SK-N-MC (cell line): ENCODE results near the gene H3-3A.

Experiments used
- DNase-seq: peaks from one replicate; pipeline ENCODE4 v3.0.0-alpha.2; 2011; ENCODE audit warnings: low read depth, low spot score
- H3K27ac ChIP-seq: fragments of 200-600 bp; sonication (generic); 2 replicates; pipeline ENCODE4 v1.5.1; 2016; ENCODE audit warnings: mixed run types
- H3K36me3 ChIP-seq: fragments of 200-600 bp; sonication (generic); 2 replicates; pipeline ENCODE4 v1.6.1; 2017; ENCODE audit warnings: antibody characterized with exemption, low read length, mixed read lengths; ENCODE audit not compliant: insufficient read depth
- H3K4me3 ChIP-seq: fragments of 200-600 bp; sonication (generic); 2 replicates; pipeline ENCODE4 v1.5.1; 2016
- H3K9ac ChIP-seq: fragments of 200-600 bp; sonication (generic); 2 replicates; pipeline ENCODE4 v1.8.0; 2017; ENCODE audit warnings: mixed run types, mixed read lengths; ENCODE audit not compliant: insufficient read length
- H3K9me3 ChIP-seq: fragments of 200-600 bp; sonication (generic); 2 replicates; pipeline ENCODE4 v1.6.1; 2017; ENCODE audit warnings: low read depth, mild to moderate bottlenecking, antibody characterized with exemption, low read length, moderate library complexity, mixed read lengths
- EZH2 ChIP-seq: fragments of 200-600 bp; sonication (generic); IDR thresholded peaks from one replicate; pipeline ENCODE4 v1.6.1; 2017; ENCODE audit warnings: antibody characterized with exemption
- FOXP2 ChIP-seq: optimal IDR thresholded peaks from 2 replicates; pipeline ENCODE3; 2011; ENCODE audit warnings: mild to moderate bottlenecking, moderate library complexity; ENCODE audit not compliant: insufficient read depth; ENCODE audit errors: extremely low read length, control extremely low read depth
- POLR2AphosphoS5 ChIP-seq: IDR thresholded peaks from 2 replicates; pipeline ENCODE4 v1.6.1; 2012; ENCODE audit warnings: mild to moderate bottlenecking, low read depth, low read length, borderline replicate concordance

Gene H3-3A

GRCh38 chr1:226062558-226063223 lies at the start of gene H3-3A:
Gene H3-3A, plus strand, starts transcription at chr1:226062716. Its CDS starts 1,636 bp downstream, at chr1:226064352.
- Histone ChIP-seq H3K9ac (peak within 1 kb of the TSS; percentile 98), H3K27ac (peak within 1 kb of the TSS; percentile 99), H3K9me3 (no peaks in the 10 kb centered on the region), H3K36me3 (peaks cover 29% of the 10 kb centered on the region), H3K4me3 (peak within 1 kb of the TSS; percentile 96)
- TF ChIP-seq POLR2AphosphoS5 (peak; percentile 97), FOXP2 (no peak)
- peak; percentile 64 for DNase-seq

DNA sequence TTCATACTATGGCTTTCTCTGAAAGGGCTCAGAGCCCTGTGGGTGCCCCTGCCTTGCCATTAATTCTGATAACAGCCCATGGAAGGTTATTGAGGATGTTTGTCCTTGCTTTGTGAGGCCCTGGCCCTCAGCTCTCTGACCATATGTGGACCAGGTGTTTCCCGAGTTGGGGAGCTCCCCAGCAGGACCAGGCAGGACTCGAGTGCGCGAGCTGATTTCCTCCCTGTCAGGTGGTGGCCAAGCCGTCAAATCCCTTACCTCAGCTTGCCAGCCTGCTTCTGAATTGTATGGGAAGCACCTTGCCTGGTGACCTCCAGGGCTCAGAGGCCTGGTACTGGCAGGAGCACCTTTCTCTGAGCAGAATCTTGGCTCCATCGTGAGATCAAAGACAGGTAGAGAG lies 45.4 kb upstream of the H3-3A start:
- Histone ChIP-seq H3K9me3 (no peaks in the 10 kb centered on the region), H3K4me3 (no peak overlapping the region), H3K27ac (no peak overlapping the region), H3K9ac (no peak overlapping the region), H3K36me3 (no peaks in the 10 kb centered on the region)
- DNase-seq, result no peak
- TF ChIP-seq EZH2 (no peak), POLR2AphosphoS5 (no peak), FOXP2 (no peak)

DNA sequence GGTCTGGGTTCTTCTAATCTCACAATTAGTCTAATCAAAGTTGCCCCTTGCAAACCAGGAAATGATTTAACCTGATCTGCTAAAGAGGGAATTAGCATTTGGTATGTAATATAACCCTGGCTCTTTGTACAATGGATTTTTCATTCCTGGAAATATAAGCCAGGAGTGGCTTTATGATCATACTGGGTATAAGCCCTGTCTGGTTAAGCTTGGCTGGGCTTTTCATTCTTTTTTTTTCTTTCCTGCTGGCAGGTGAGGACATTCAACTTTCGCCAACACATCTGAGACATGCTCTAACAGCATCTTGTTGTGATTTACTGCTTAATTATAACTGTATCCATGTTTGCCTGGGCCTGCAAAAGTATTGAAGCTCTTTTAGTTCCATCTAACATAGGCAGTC lies 42.9 kb upstream of the H3-3A start:
- H3K9ac ChIP-seq, result no peak overlapping the region
- H3K9me3 ChIP-seq, result no peaks in the 10 kb centered on the region
- no peak for DNase-seq
- no peak overlapping the region for H3K27ac ChIP-seq
- TF ChIP-seq EZH2 (no peak), FOXP2 (no peak), POLR2AphosphoS5 (no peak)
- H3K4me3 ChIP-seq, result no peak overlapping the region
- H3K36me3 ChIP-seq, result no peaks in the 10 kb centered on the region

DNA sequence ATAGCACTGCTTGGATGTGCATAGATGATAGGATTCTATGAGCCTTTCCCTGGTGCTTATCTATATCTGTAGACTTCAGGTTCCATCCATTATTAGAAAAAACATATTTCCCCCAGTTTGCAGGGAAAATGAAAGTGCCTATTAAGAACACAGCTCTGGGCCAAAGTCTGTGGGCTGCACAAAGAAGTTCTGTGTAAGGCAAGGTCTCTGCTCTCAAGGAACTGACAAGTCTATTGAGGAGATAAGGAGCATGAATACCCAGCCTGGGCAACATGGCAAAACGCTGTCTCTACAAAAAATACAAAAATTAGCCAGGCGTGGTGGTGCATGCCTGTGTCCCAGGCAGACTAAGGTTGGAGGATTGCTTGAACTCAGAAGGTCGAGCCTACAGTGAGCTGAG lies 41.1 kb upstream of the H3-3A start:
- H3K36me3 ChIP-seq, result no peaks in the 10 kb centered on the region
- no peak for TF ChIP-seq POLR2AphosphoS5
- TF ChIP-seq EZH2, result no peak
- no peak for TF ChIP-seq FOXP2
- no peak overlapping the region for H3K27ac ChIP-seq
- no peak overlapping the region for H3K9ac ChIP-seq
- no peak overlapping the region for H3K4me3 ChIP-seq
- H3K9me3 ChIP-seq, result no peaks in the 10 kb centered on the region
- DNase-seq, result no peak

DNA sequence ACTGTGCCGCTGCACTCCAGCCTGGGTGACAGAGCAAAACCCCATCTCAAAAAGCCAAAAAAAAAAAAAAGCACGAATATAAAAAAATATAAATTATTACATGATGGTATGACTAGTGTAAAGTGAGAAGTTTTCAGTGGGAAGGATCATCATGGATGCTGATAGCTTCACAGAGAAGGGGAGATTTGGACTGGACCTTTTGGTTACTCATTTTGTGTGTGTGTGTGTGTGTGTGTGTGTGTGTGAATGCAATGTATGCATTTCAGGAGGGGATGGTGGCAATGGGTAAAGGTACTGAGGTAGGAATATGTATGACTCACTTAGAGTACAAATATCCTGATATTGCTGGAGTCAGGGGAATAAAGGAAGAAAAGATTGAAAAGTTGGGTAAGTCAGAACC lies 40.7 kb upstream of the H3-3A start:
- TF ChIP-seq FOXP2 (no peak), EZH2 (no peak), POLR2AphosphoS5 (no peak)
- no peak for DNase-seq
- Histone ChIP-seq H3K27ac (no peak overlapping the region), H3K4me3 (no peak overlapping the region), H3K9me3 (no peaks in the 10 kb centered on the region), H3K36me3 (no peaks in the 10 kb centered on the region), H3K9ac (no peak overlapping the region)

DNA sequence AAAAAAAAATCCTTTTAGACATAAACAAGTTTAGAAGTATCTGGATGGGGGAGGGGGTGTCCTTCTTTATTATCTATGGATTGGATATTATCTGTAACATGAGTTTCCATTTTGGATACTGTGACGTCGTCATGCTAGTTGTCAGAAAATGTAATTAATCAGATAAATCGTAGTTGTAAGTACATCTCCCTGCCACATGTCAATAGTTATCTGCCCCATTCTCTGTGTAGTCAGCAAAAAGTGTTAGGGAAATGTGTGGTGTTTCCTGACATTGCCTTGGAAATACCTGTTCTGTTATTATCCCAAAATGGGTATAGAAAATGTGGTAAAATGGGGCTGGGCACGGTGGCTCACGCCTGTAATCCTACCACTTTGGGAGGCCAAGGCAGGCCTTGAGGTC lies 38.8 kb upstream of the H3-3A start:
- DNase-seq, result no peak
- Histone ChIP-seq H3K27ac (no peak overlapping the region), H3K36me3 (no peaks in the 10 kb centered on the region), H3K4me3 (no peak overlapping the region), H3K9me3 (no peaks in the 10 kb centered on the region), H3K9ac (no peak overlapping the region)
- no peak for TF ChIP-seq EZH2
- TF ChIP-seq POLR2AphosphoS5, result no peak
- no peak for TF ChIP-seq FOXP2

DNA sequence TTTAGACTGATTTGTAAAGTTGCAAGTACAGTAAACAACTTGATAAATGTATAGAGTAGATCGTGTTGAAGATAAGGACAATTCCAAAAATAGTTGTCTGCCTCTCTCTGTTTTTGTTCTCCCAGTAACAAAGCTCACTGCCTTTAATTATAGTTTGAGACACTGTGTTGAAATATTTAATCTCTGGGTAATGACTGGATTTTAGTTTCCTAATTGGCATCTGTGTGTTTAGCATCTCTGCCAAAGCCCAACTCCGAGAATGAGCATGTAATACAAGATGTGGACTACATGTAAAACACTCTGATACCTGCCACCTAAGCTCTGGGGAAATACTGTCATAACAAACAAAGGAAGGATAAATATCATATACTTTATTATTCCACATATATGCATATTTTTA lies 35.7 kb upstream of the H3-3A start:
- Histone ChIP-seq H3K4me3 (no peak overlapping the region), H3K9ac (no peak overlapping the region), H3K36me3 (no peaks in the 10 kb centered on the region), H3K9me3 (no peaks in the 10 kb centered on the region), H3K27ac (no peak overlapping the region)
- no peak for DNase-seq
- TF ChIP-seq FOXP2 (no peak), EZH2 (no peak), POLR2AphosphoS5 (no peak)

- TF ChIP-seq EZH2, result no peak
- TF ChIP-seq FOXP2, result no peak
- no peak for TF ChIP-seq POLR2AphosphoS5
- H3K4me3 ChIP-seq, result no peak overlapping the region
- H3K9me3 ChIP-seq, result no peaks in the 10 kb centered on the region
- no peaks in the 10 kb centered on the region for H3K36me3 ChIP-seq
- no peak overlapping the region for H3K27ac ChIP-seq
- DNase-seq, result no peak
- no peak overlapping the region for H3K9ac ChIP-seq
These were observed 34.8 kb upstream of the H3-3A start for GRCh38 chr1:226027538-226028217.
